Neural progenitor cell (in vitro differentiated cells): ENCODE data around the gene SDK2.

ENCODE experiments used
- EZH2 ChIP-seq: fragments of 200-600 bp; sonication (generic); IDR thresholded peaks from 2 replicates; pipeline ENCODE4 v1.6.1; 2017; ENCODE audit warnings: antibody characterized with exemption, mild to moderate bottlenecking, moderate library complexity
- EZH2phosphoT487 ChIP-seq: fragments of 200-600 bp; sonication (generic); IDR thresholded peaks from 2 replicates; pipeline ENCODE4 v1.6.1; 2017; ENCODE audit warnings: antibody characterized with exemption
- TF ChIP-seq, protein P1 (sequence below): fragments of 200-600 bp; sonication (generic); IDR thresholded peaks from 2 replicates; pipeline ENCODE4 v1.5.1; 2017; ENCODE audit warnings: antibody characterized with exemption, mild to moderate bottlenecking

DNA sequence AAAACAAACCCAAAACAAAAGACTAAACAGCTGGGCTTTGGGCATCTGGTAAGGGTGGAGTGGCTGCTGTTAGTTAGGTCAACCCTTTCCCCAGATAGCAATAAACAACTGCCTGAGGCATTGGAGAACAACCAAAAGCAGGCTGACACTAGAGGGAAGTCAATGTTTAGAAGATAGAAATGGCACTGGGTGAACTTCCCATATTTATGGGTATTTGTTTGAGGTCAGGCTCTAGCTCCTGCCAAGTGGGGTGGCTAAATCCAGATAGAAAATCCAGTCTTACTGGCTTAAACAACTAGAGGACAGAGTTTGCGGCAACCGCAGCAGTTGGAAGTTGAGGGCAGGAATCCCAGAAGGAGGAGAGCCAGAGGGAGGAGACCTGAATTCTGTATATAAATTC, 79.4 kb downstream of the SDK2 start:
- TF ChIP-seq EZH2: no peak
- TF ChIP-seq, protein P1, sequence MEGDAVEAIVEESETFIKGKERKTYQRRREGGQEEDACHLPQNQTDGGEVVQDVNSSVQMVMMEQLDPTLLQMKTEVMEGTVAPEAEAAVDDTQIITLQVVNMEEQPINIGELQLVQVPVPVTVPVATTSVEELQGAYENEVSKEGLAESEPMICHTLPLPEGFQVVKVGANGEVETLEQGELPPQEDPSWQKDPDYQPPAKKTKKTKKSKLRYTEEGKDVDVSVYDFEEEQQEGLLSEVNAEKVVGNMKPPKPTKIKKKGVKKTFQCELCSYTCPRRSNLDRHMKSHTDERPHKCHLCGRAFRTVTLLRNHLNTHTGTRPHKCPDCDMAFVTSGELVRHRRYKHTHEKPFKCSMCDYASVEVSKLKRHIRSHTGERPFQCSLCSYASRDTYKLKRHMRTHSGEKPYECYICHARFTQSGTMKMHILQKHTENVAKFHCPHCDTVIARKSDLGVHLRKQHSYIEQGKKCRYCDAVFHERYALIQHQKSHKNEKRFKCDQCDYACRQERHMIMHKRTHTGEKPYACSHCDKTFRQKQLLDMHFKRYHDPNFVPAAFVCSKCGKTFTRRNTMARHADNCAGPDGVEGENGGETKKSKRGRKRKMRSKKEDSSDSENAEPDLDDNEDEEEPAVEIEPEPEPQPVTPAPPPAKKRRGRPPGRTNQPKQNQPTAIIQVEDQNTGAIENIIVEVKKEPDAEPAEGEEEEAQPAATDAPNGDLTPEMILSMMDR: no peak
- no peak for TF ChIP-seq EZH2phosphoT487
